ENCODE results near the gene LRP2.

The LRP2 gene

GRCh38 chr2:169112841-169113240 is 249.5 kb downstream of the LRP2 start:
- Histone ChIP-seq H3K4me3 (no peak overlapping the region), H3K27me3 (no peaks in the 10 kb centered on the region), H3K9me3 (replicated peaks in 1 of 11) (no peaks in the 10 kb centered on the region), H3K36me3 (no peaks in the 10 kb centered on the region), H3K27ac (no peak overlapping the region), H3K9ac (no peak overlapping the region), H3K4me2 (no peak overlapping the region), H4K20me1 (no peaks in the 10 kb centered on the region), H3K4me1 (peaks cover under 1 to 35% (median 29%) of the 10 kb centered on the region in 10 experiments; a peak in 19 of 20 replicates)
- no peak for TF ChIP-seq Cebpa-rat (IDR thresholded peaks at IDR 0.05)

- H3K27ac ChIP-seq: peak overlapping the region in 3 of 11 experiments; percentile 22 to 72 (median 51); a peak in 2 of 22 replicates
- peaks cover 13 to 54% (median 47%) of the 10 kb centered on the region in 10 experiments for H3K4me1 ChIP-seq
- TF ChIP-seq Cebpa-rat (IDR thresholded peaks at IDR 0.05): no peak
- no peak overlapping the region for H3K4me3 ChIP-seq
- peaks cover 0 to 1% (median 0%) of the 10 kb centered on the region in 11 experiments; a peak in 1 of 22 replicates for H3K36me3 ChIP-seq
- H3K9ac ChIP-seq: no peak overlapping the region
- no peaks in the 10 kb centered on the region for H3K27me3 ChIP-seq
- peak overlapping the region in 9 of 11 experiments; percentile 1 to 81 (median 45); a peak in 13 of 22 replicates for H3K4me2 ChIP-seq
- H3K9me3 ChIP-seq (replicated peaks in 1 of 11): 0 out of 22 replicates have a peak, but pooled peaks cover 0 to 4% (median 0%) of the 10 kb centered on the region in 11 experiments
- no peaks in the 10 kb centered on the region for H4K20me1 ChIP-seq
These were observed 251.4 kb downstream of the LRP2 start for GRCh38 chr2:169110916-169111315.

- Histone ChIP-seq H3K9ac (no peak overlapping the region), H3K27me3 (no peaks in the 10 kb centered on the region), H3K27ac (peak overlapping the region in 3 of 11 experiments; percentile 22 to 72 (median 51); a peak in 2 of 22 replicates), H4K20me1 (no peaks in the 10 kb centered on the region), H3K9me3 (replicated peaks in 1 of 11) (0 out of 22 replicates have a peak, but pooled peaks cover 0 to 5% (median 0%) of the 10 kb centered on the region in 11 experiments), H3K4me3 (no peak overlapping the region), H3K36me3 (peaks cover 0 to 3% (median 0%) of the 10 kb centered on the region in 11 experiments; a peak in 1 of 22 replicates), H3K4me2 (peak overlapping the region in 10 of 11 experiments; percentile 1 to 81 (median 50); a peak in 15 of 22 replicates), H3K4me1 (peaks cover 13 to 59% (median 50%) of the 10 kb centered on the region in 10 experiments)
- no peak for TF ChIP-seq Cebpa-rat (IDR thresholded peaks at IDR 0.05)
These were observed 251.9 kb downstream of the LRP2 start for GRCh38 chr2:169110419-169110818.

- no peak overlapping the region; a peak in 1 of 22 replicates for H3K9ac ChIP-seq
- peaks cover 13 to 64% (median 53%) of the 10 kb centered on the region in 10 experiments for H3K4me1 ChIP-seq
- peak overlapping the region in 4 of 11 experiments; percentile 23 to 72 (median 50); a peak in 6 of 22 replicates for H3K27ac ChIP-seq
- H3K4me3 ChIP-seq: no peak overlapping the region
- 0 out of 22 replicates have a peak, but pooled peaks cover 0 to 5% (median 0%) of the 10 kb centered on the region in 11 experiments for H3K9me3 ChIP-seq (replicated peaks in 1 of 11)
- peaks cover 0 to 3% (median 0%) of the 10 kb centered on the region in 11 experiments; a peak in 1 of 22 replicates for H3K36me3 ChIP-seq
- no peaks in the 10 kb centered on the region for H4K20me1 ChIP-seq
- H3K27me3 ChIP-seq: no peaks in the 10 kb centered on the region
- no peak for TF ChIP-seq Cebpa-rat (IDR thresholded peaks at IDR 0.05)
- peak overlapping the region in 8 of 11 experiments; percentile 24 to 81 (median 63); a peak in 12 of 22 replicates for H3K4me2 ChIP-seq
These were observed 252.6 kb downstream of the LRP2 start for GRCh38 chr2:169109502-169110409.

- peak overlapping the region in 10 of 11 experiments; percentile 24 to 81 (median 64); a peak in 19 of 22 replicates for H3K4me2 ChIP-seq
- peaks cover 0 to 3% (median 0%) of the 10 kb centered on the region in 11 experiments; a peak in 1 of 22 replicates for H3K36me3 ChIP-seq
- H3K9ac ChIP-seq: 0 out of 22 replicates have a peak overlapping the region, but pooled peaks of 2 of the 11 experiments have one; percentile 0 to 14
- H3K4me3 ChIP-seq: no peak overlapping the region
- H3K4me1 ChIP-seq: peaks cover 13 to 64% (median 53%) of the 10 kb centered on the region in 10 experiments
- no peaks in the 10 kb centered on the region for H3K27me3 ChIP-seq
- 0 out of 22 replicates have a peak, but pooled peaks cover 0 to 5% (median 0%) of the 10 kb centered on the region in 11 experiments for H3K9me3 ChIP-seq (replicated peaks in 1 of 11)
- peak overlapping the region in 6 of 11 experiments; percentile 2 to 72 (median 42); a peak in 9 of 22 replicates for H3K27ac ChIP-seq
- TF ChIP-seq Cebpa-rat (IDR thresholded peaks at IDR 0.05): no peak
- H4K20me1 ChIP-seq: no peaks in the 10 kb centered on the region
These were observed 254.0 kb downstream of the LRP2 start for GRCh38 chr2:169108099-169108884.

GRCh38 chr2:169107645-169108044 is 254.7 kb downstream of the LRP2 start:
- peaks cover 13 to 64% (median 53%) of the 10 kb centered on the region in 10 experiments for H3K4me1 ChIP-seq
- H3K9me3 ChIP-seq (replicated peaks in 1 of 11): 0 out of 22 replicates have a peak, but pooled peaks cover 0 to 5% (median 0%) of the 10 kb centered on the region in 11 experiments
- peaks cover 0 to 3% (median 0%) of the 10 kb centered on the region in 11 experiments; a peak in 1 of 22 replicates for H3K36me3 ChIP-seq
- peak overlapping the region in 6 of 11 experiments; percentile 2 to 72 (median 42); a peak in 9 of 22 replicates for H3K27ac ChIP-seq
- H4K20me1 ChIP-seq: no peaks in the 10 kb centered on the region
- TF ChIP-seq Cebpa-rat (IDR thresholded peaks at IDR 0.05): no peak
- 0 out of 22 replicates have a peak overlapping the region, but pooled peaks of 2 of the 11 experiments have one; percentile 0 to 14 for H3K9ac ChIP-seq
- no peaks in the 10 kb centered on the region for H3K27me3 ChIP-seq
- no peak overlapping the region for H3K4me3 ChIP-seq
- peak overlapping the region; percentile 7 to 81 (median 63) for H3K4me2 ChIP-seq

GRCh38 chr2:169106563-169107545 is 255.5 kb downstream of the LRP2 start:
- H3K27ac ChIP-seq: peak overlapping the region in 4 of 11 experiments; percentile 8 to 72 (median 52); a peak in 7 of 22 replicates
- no peaks in the 10 kb centered on the region for H4K20me1 ChIP-seq
- H3K27me3 ChIP-seq: no peaks in the 10 kb centered on the region
- no peak overlapping the region for H3K9ac ChIP-seq
- H3K9me3 ChIP-seq (replicated peaks in 1 of 11): 0 out of 22 replicates have a peak, but pooled peaks cover 0 to 5% (median 0%) of the 10 kb centered on the region in 11 experiments
- H3K4me1 ChIP-seq: peaks cover 13 to 69% (median 53%) of the 10 kb centered on the region in 10 experiments
- H3K4me2 ChIP-seq: peak overlapping the region in 10 of 11 experiments; percentile 7 to 81 (median 64); a peak in 19 of 22 replicates
- TF ChIP-seq Cebpa-rat (IDR thresholded peaks at IDR 0.05): no peak
- H3K36me3 ChIP-seq: peaks cover 0 to 3% (median 0%) of the 10 kb centered on the region in 11 experiments; a peak in 1 of 22 replicates
- no peak overlapping the region for H3K4me3 ChIP-seq

Data from BLaER1 treated with 17β-estradiol and CSF1 and Interleukin-3, amounts not matched to agents 10 nM and 100 nM (cell line).